ENCODE data around the gene SLC16A5. TPM values are rescaled to one million over a fixed set of nuclear protein-coding genes. Genes with fewer than 3 reads are reported as not detected.

Gene SLC16A5
- total RNA-seq, 1 experiment from 2014 or later, result 17.1 TPM

GRCh38 chr17:75152523-75152921 is 64.8 kb downstream of the SLC16A5 start:
- no peak overlapping the region for H4K91ac ChIP-seq (ENCODE audit: insufficient read length, low read depth, low read length)
- H3K14ac ChIP-seq (ENCODE audit: insufficient read depth, low read length), result no peak overlapping the region
- H3K36me3 Mint-ChIP-seq (ENCODE audit: insufficient read depth in 1 of 3, low read depth in 3 of 3), result peaks cover 28 to 44% (median 30%) of the 10 kb centered on the region in 3 experiments
- no peaks in the 10 kb centered on the region; the same call in 1 of the 2 replicates for H3K4me1 ChIP-seq (ENCODE audit: insufficient read depth, low read length)
- DNase-seq, result no peak
- H3K79me1 ChIP-seq (ENCODE audit: insufficient read depth, low read depth, low read length, poor library complexity, severe bottlenecking), result peaks cover 3% of the 10 kb centered on the region
- no peak overlapping the region for H2BK15ac ChIP-seq (ENCODE audit: low read depth, low read length)
- WGBS (ENCODE audit: extremely low coverage, insufficient read length, low lambda C conversion rate), result no CpG with 5 or more reads among the region's 6 CpGs
- H3K27me3 Mint-ChIP-seq (ENCODE audit: low read depth), result peaks cover 2% of the 10 kb centered on the region; the same call in 1 of the 2 replicates
- no peak overlapping the region for H4K8ac ChIP-seq (replicated peaks; ENCODE audit: insufficient read length, low read depth, low read length)
- no peaks in the 10 kb centered on the region for H3K9me3 ChIP-seq (ENCODE audit: control insufficient read depth, low read depth, low read length)
- no peak overlapping the region for H3K18ac ChIP-seq (ENCODE audit: insufficient read length, low read depth, low read length)
- H3K4ac ChIP-seq (ENCODE audit: low read depth, low read length), result no peak overlapping the region
- no peak overlapping the region for H3K23ac ChIP-seq (ENCODE audit: insufficient read length, low read depth, low read length)
- no peak overlapping the region for H2BK20ac ChIP-seq (ENCODE audit: low read depth, low read length, poor library complexity, severe bottlenecking)
- no peak overlapping the region for H2BK120ac ChIP-seq (ENCODE audit: low read depth, low read length, poor library complexity, severe bottlenecking)
- no peak overlapping the region for H3K56ac ChIP-seq (ENCODE audit: insufficient read length, low read depth, low read length)
- peaks cover 27 to 45% of the 10 kb centered on the region in 2 experiments for H3K4me1 Mint-ChIP-seq
- H4K5ac ChIP-seq (ENCODE audit: insufficient read length, low read depth, low read length), result no peak overlapping the region
- no peak overlapping the region for H2AFZ ChIP-seq (ENCODE audit: low read length)
- TF ChIP-seq CTCF (conservative IDR thresholded peaks at IDR 0.05), result no peak
- H3K27me3 ChIP-seq (ENCODE audit: insufficient read depth, low read length), result no peaks in the 10 kb centered on the region
- H3K4me3 Mint-ChIP-seq, result peak overlapping the region; percentile 94 to 99
- H2AK5ac ChIP-seq (ENCODE audit: insufficient read length, low read length), result no peak overlapping the region
- no peak overlapping the region for H2BK5ac ChIP-seq (ENCODE audit: insufficient read length, low read length)
- peaks cover 8% of the 10 kb centered on the region for H3K23me2 ChIP-seq (ENCODE audit: insufficient read length, low read depth, low read length, poor library complexity, severe bottlenecking)
- H3K9me3 Mint-ChIP-seq, result peaks cover 0 to 8% of the 10 kb centered on the region in 2 experiments; a peak in 2 of 5 replicates
- H3K9ac ChIP-seq (ENCODE audit: extremely low read depth, insufficient read length, low read length), result peak overlapping the region; percentile 90
- peaks cover 36% of the 10 kb centered on the region for H3K79me2 ChIP-seq (ENCODE audit: insufficient read depth, low read length)
- peak overlapping the region; percentile 75 to 96 (median 90); a peak in 5 of 7 replicates for H3K27ac Mint-ChIP-seq
- H2BK12ac ChIP-seq (ENCODE audit: insufficient read length, low read depth, low read length), result no peak overlapping the region
- H3K4me2 ChIP-seq (ENCODE audit: insufficient read depth, insufficient read length, low read length), result peak overlapping the region; percentile 95
- no peaks in the 10 kb centered on the region for H4K20me1 ChIP-seq (ENCODE audit: control insufficient read depth, insufficient read depth, insufficient read length)
- H3K27ac ChIP-seq (ENCODE audit: insufficient read length, low read depth, low read length), result no peak overlapping the region
- H3T11ph ChIP-seq (ENCODE audit: low read length), result no peak overlapping the region
